NCI-H748 treated with DMSO at 0.1 percent for 48 hours (cell line): ENCODE measurements around the gene GPR143.
"Not testable (repeated sequence)": the region's sequence is repeated elsewhere in the genome, so short reads cannot be mapped to it uniquely, and the experiment has no call there.

Experiments used
- DNase-seq: peaks from one replicate; lab custom pipeline; 2025; lab: John Stamatoyannopoulos, UW

The GPR143 gene

DNA sequence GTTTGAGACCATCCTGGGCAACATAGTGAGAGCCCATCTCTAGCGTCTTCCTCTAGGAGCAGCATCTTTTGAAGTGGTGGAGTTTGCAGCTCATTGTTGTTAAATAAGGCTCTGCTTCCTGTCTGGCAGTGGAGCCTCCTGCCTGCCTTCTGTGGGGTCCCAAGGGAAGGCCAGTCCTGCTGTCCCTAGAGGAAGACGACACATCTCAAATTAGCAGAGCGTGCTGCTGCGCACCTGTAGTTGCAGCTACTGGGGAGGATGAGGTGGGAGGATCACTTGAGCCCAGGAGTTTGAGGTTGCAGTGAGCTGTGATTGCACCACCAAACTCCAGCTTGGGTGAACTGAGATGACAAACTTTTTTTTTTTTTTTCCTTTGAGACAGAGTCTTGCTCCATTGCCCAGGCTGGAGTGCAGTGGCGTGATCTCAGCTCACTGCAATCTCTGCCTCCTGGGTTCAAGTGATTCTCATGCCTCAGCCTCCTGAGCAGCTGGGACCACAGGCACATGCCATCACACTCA lies 2.7 kb upstream of the GPR143 start:
- DNase-seq, result not testable (repeated sequence)

DNA sequence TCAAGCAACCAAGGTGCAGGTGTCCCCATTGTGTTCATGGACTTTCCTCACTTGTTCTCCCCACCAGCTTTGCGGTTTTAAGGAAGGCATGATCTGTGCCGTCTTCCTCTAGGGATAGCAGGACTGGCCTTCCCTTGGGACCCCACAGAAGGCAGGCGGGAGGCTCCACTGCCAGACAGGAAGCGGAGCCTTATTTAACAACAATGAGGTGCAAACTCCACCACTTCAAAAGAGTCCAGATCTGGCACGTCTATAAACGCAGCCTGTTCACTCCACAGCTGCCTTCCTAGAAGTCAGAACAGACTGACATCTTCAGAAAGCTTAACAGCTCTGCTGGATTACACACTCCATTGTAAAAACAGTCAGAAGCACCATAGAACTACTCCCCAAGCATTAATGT lies 1.7 kb upstream of the GPR143 start:
- no peak for DNase-seq

DNA sequence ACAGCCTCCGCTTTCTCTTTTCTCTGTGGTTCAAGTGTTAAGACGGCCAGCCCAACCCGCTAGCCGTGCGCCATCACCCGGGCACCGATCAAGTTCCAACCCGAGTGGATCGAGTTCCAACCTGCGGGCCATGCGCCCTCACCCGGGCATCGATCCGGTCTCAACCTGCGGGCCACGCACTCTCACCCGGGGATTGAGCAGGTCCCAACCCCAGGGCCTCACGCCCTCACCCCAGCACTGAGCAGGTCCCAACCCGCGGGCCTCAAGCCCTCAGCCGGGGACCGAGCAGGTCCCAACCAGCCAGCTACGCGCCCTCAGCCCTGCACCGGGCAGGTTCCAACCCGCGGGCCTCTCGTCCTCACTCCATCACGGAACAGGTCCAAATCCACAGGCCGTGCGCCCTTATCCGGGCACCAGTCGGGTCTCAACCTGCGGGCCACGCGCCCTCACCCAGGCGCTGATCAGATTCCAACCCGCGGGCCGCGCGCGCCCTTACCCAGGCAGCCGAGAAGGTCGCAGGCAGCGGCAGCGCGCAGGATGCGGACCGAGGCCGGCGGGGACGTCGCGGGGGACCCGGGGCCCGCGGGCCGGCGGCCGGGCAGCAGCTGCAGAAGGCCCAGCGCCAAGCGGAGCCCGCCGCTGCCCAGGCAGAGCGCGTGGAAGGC lies 443 bp downstream of the GPR143 start:
- DNase-seq, result no peak

DNA sequence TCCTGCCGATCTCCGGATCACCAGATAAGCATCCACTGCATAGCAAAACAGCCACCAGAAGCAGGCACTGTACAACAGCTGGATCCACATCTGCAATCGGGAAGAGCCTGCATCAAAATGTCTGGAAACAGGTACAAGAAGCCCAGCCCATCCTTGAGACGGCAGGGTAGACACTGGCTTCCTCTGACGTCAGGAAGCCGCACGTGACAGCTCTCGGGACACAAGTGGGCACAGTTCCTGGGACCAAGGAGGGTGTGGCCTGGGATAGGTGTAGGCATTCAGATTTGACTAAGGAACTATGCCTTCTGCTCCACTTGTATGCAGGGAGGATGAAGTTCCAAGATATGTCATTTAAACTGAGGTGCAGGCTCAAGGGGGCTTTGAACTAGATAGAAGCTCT lies 6.3 kb downstream of the GPR143 start:
- DNase-seq, result no peak

DNA sequence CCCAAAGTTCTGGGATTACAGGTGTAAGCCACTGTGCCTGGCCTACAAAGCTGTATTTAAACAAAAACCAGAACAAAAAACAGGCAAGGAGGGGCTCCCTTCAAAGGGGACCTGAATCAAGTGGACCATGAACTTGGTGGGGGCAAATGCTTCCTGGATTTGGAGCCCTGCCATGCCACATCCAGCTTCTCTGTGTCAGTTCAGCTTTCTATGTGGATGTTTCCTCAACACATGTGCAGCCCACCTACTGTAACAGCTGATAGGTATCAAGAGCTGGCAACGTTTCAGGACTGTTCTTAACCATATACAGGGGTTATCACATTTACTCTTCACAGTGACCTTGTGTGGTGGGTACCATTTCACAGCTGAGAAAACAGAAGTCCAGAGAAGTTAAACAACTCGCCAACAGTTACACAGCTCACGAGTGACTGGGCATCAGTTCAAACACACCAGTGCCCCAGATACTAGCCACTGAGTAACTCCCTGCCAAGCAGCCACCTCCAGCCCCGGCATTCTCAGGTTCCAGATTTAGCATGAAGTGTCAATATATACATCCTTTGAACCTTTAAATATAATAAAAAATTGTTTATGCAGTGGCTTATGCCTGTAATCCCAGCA lies 7.5 kb downstream of the GPR143 start:
- DNase-seq, result no peak

DNA sequence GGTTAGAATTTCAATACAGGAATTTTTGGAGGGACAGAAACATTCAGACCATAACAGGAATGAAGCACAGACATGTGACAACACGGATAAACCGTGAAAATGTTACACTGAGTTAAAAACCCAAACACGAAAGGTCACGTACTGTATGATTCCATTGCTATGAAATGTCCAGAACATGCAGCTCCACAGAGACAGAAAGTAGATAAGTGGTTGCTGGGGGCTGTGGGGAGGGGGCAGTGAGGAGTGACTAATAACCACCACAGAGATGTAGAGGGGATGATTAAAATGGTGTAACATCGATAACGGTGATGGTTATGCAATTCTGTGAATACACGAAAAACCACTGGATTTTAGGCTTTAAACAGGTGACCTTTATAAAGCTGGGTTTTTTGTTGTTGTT lies 8.3 kb downstream of the GPR143 start:
- DNase-seq, result no peak

DNA sequence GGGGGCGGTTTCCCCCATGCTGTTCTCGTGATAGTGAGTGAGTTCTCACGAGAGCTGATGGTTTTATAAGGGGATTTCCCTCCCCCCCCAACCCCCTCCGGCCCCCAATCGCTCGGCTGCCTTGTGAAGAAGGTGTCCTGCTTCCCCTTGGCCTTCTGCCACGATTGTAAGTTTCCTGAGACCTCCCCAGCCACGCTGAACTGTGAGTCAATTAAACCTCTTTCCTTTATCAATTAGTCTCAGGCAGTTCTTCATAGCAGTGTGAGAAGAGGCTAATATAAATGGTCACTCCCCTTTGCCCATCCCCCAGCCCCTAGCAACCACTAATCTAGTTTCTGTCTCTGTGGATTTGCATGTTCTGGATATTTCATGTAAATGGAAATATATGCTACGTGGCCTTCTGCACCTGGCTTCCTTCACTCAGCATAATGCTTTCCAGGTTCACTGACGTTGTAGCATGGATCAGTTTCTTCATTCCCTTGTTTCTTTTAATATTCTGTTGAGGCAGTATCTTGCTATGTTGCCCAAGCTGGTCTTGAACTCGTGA lies 16.4 kb downstream of the GPR143 start:
- DNase-seq, result no peak

DNA sequence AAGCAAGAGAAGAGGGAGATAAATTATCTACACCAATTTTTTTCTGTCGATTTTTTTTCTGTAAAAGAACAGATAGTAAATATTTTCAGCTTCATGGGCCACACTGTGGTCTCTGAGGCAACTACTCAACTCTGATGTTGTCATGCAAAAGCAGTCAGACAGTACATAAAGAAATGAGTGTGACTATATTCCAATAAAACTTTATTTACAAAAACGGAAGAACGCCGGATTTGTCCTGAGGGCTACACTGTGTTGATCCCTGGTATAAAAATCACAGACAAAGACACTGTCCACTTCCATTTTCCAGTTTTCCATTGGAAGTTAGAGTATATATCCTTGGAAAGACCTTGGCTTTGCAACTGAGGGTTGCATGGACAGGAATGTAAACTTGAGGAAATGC lies 18.0 kb downstream of the GPR143 start:
- no peak for DNase-seq

DNA sequence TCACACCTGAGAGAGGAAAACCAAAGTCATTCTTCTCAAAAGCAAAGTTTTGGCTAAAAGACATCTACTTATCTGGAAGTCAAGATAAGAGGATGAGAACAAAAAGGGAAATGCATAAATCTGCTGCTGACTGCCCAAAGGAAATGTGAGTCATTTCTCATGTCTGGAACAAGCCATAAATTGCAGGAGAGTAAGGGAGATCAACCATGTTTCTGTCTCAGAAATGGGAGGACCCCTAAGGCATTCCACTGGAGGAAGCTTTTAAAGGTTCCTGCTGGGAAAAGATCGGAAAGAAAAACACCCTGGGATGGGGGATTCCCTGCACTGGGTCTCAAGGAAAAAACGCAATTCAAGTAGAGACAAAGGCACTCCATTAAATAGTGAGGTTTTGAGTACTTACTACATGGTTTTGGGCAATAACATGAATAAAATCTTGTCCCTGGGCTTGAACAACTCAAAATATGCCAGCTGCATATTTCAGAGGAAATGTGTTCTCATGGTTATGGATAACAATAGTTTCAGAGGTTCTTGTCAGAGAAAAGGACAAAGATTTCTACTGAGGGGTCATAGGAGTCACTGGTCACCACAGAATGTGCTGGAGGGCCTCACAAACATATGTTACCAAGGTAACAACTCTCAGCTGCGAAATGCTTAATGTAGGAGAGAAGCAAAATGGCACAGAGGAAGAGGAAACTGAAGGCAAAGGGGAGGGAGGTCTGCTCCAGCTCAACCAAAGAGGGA lies 19.3 kb downstream of the GPR143 start:
- DNase-seq, result no peak

DNA sequence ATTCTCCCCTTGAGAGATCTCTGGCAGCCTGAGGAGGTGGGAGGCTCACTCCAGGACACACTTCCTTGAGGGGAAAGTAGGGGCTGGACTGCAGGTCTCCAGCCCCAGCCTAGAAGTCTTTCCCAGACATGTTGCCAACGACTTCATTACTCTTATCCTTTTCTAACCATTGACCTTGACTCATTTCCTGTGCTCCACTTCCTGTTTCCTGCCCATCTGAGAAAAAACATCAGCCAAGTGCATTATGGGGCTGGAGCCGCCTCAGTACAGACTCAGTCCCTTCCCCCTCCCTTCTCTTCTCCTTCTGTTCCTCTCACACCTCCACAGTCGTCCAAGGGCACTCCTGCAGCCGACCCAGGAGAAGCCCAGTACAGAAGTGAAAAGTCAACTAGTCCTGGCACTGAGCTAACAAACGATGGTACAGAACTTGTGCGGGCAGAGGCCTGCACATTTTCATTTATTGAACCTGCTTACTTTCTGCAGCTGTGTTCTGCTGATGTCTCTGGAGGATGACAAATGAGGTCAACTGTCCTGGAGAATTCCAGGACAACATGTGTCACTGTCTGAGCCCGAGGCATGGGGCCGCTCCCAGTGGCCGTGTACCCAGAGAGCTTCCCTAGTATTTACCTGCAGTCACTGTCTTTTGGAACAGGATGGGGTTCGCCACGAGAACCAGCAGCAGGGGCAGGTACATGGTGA lies 20.1 kb downstream of the GPR143 start:
- no peak for DNase-seq

DNA sequence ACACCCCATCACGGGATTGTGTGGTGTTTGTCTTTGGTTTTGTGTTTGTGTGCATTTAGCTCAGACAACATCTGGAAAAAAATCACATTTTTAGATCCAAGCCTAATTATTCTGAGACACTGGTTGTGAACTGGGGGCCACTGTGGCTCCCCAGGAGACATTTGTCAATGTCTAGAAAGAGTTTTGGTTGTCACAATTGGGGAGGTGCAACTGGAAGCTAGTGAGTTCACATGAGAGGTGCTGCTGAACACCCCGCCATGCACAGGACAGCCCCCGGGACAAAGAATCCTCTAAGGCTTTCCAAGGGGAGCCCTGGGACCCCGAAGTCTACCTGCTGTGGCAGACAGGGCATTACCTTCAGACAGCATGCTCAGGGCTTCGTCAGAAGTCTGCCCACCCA lies 26.5 kb downstream of the GPR143 start:
- no peak for DNase-seq

DNA sequence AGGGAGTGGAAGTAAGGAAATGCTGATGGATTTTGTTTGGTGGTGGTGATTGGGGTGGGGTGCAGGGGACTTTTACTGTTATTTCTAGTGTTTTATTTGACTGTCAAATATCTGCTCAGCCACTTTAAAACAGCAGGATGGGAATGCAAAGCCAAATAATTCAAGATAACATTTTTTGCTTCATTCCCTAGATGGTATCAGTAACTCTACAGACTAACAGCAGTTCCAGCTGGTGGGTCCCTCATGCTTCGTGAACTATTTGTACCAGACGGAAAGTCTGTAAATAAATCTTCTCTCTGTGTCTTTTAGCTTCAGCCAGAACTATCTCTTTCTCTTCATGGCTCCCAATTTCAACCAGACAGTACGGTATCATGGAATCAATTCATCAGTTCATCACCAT lies 27.5 kb downstream of the GPR143 start:
- no peak for DNase-seq

DNA sequence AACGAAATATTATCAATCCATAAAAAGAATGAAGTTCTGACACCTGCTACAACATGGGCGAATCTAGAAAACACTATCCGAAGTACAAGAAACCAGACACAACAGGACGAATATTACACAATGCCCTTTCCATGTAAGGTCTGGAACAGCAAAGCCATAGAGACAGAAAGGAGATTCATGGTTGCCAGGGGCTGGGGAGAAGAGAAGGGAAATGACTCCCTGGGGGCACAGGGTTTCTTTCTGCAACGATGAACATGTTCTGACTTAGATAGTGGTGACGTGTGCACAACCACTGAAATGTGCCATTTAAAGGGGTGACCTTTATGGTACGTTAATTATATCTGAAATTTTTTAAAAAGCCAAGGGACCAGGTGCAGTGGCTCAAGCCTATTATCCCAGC lies 28.3 kb downstream of the GPR143 start:
- no peak for DNase-seq

DNA sequence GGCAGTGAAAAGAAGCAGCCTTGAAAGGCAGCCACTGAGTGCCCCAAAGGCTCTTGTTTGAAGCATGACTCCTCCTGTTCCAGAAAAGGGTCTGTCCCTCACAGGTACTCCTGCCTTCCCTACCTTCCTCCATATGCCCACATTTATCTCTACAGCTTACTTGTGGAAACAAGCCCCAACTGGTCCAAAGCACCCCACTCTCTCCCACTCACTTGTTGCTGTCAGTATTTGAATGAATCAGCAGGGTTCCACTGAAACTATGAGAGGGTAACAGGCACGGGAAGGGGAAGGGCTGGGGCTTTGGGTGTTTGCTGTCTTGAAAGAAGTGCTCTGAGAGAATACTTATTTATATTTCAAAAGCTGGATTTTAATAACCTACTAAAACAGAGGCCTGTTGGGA lies 34.9 kb downstream of the GPR143 start:
- DNase-seq, result no peak

DNA sequence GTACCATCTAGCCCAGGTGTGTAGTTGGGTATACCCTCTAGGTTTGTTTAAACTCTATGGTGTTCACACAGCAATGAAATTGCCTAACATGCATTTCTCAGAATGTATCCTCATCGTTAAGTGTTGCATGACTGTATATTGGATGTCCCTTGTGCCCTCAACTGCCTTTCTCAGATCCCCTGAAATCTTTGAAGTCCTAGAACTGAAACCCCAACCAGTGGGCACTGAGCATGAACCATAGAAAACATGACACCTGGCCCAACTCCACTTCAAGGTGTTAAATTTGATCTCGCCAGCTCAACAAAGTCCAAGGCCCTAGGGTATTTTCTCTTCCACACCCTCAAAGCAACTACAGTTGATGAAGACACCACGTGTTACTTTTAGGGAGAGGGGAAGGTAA lies 35.6 kb downstream of the GPR143 start:
- no peak for DNase-seq

DNA sequence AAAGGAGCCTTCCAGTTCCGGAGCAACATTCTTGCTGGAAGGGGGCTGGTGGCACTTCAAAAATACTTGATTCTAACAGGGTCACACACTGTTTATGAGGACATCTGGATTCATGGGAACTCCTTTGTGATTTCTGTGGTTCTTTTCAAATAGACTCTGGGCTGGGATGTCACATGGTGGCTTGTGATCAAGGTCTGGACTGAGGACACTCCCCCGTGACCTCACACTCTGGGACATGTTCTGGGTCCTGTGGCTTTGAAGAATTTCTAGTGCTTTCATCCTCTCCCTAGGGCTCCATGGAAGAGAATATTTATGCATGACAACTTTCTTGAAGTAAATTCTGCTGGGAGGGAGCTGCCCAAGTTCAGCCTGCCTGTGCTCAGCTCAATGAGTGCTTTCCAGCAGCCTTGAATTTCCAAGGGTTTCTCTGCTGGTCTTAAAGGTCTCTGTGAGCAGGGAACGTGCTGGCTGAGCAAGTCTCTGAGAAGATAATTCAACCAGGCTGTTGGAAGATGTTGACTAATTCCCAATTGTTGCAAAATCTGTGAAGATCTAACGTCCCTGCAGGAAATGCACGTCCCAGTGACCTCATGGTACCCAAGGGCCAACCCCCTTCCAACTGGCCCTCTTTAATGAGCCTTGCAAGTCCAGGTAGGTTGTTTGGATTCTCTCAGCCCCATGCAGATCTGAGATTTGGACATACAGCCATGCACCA lies 36.3 kb downstream of the GPR143 start:
- no peak for DNase-seq

DNA sequence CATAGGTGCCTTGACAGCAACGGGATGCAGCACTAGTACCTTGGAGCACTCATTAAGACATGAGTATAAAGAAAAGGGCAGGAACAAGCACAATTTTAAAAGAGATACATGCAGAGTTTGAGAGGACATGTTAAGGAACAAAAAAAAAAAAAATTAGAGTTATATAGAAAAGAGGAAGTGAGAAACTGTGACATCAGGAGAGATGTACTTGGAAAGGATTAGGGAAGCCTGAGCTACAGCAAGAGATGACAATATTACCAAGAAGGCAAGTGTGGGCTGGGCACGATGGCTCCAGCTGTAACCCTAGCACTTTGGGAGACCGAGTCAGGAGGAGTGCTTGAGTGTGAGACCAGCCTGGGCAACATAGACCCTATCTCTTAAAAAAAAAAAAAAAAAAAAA lies 37.4 kb downstream of the GPR143 start:
- DNase-seq, result no peak

DNA sequence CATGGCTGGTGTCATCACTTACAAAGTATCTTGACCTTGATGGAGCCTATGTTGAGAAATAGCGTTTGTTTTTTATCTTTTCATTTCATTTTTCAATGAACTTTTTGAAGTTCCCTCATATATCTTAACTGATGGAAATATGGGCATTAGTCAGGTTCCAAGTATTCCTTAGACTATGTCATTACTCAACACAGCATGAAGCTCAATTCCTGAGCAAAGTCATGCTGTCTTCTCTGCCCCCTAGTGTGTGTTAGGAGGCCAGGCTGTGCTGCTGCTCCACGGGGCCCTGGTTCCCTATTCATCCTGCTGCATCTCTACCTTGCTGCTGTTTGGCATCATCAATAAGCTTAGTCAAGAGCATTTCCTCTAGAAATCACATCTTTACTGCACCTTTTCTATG lies 40.9 kb downstream of the GPR143 start:
- no peak for DNase-seq

DNA sequence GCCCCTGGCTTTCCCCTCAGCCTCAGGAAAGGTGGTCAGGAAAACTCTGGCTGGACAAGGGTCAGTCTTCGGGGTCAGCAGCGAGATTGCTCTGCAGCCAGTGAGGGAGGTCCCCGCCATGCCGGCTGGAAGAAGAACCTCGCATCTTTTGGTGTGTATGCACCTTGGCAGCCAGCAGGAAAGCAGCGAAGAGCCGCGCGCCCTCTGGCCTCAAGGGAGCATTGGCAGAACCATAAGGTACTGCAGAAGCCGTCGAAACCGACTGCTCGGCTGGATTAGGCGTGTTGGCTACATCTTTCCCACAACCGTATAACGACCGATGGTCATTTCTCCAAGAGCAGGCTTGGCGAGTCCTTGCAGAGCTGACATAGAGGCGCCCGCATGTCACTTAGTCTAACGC lies 48.3 kb downstream of the GPR143 start:
- no peak for DNase-seq

DNA sequence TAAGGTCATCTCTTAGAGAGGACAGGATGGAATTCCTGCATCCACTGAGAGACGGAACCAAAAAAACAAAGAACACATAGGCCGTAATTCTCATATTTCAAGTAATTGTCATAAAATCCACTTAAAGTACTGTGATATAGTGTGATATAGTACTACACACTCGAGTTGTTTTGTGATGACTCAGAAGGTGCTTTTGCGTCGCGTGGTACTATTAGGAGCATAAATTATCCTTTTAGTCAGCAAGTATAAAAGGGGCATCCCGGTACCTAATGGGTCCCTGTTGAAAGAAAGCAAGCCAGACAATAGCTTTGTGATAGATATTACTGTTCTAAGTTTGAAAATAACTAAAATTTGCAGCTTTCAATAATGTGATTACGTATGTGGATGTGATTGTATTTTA lies 55.3 kb downstream of the GPR143 start:
- no peak for DNase-seq

DNA sequence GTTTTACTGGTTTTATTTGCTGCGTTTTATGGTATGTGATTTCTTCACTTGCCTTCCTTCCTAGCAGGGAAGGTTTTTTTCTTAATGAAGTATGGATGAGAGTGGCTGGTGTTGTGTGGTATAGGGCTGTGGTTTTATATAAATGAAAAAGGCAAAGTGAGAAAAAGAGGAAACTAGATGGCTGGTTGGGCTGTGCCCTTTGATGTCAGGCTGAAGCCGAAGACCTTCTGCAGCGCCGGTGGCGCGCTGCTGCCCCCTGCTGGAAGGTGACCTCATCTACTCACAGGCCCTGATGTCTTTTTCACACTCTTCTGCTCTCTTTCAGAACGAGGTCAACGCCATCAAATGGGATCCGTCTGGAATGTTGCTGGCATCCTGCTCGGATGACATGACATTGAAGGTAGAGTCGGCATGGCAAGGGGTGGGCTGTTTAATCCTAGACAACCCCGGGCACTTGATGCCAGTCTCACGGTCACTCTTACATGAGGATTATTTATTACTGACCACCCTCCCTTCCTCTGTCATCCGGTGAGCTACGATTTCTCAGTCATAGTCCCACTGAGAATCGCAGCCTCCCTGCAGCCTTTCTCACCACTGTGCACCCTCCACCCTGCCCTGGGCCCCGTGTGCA lies 56.6 kb downstream of the GPR143 start:
- peak; percentile 39 for DNase-seq
